ENCODE results near the gene PTPRN2. TPM values are rescaled to one million over a fixed set of nuclear protein-coding genes. Genes with fewer than 3 reads are reported as not detected.

The PTPRN2 gene
- polyA plus RNA-seq, 1 experiment, result 0.31 TPM

DNA sequence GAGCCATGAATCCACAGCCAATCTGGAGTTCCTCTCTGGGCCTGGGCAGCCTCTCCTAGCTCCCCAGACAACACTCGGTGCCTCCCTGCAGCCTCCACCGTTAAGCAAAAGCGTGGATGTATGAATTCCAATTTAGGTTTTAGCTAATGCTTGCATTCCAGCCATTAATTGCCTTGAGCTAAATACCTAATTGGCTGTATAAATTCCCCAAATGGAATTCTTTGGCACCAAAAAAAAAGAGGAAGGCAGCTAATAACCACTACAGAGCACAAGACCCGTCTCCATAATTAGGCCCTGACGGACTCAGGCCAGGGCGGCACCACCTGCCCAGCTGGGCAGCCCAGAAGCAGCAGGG is 140.5 kb downstream of the PTPRN2 start:
- POLR2A ChIA-PET, result no interaction called here
- Histone ChIP-seq H3K36me3 (ENCODE audit: control insufficient read depth, insufficient read depth, low read length) (no peaks in the 10 kb centered on the region), H3K27me3 (ENCODE audit: control insufficient read depth, insufficient read depth, low read length) (no peaks in the 10 kb centered on the region), H3K4me3 (ENCODE audit: low read depth, low read length) (no peak overlapping the region)
- no peak for DNase-seq (ENCODE audit: low read depth)
- TF ChIP-seq, protein P1, sequence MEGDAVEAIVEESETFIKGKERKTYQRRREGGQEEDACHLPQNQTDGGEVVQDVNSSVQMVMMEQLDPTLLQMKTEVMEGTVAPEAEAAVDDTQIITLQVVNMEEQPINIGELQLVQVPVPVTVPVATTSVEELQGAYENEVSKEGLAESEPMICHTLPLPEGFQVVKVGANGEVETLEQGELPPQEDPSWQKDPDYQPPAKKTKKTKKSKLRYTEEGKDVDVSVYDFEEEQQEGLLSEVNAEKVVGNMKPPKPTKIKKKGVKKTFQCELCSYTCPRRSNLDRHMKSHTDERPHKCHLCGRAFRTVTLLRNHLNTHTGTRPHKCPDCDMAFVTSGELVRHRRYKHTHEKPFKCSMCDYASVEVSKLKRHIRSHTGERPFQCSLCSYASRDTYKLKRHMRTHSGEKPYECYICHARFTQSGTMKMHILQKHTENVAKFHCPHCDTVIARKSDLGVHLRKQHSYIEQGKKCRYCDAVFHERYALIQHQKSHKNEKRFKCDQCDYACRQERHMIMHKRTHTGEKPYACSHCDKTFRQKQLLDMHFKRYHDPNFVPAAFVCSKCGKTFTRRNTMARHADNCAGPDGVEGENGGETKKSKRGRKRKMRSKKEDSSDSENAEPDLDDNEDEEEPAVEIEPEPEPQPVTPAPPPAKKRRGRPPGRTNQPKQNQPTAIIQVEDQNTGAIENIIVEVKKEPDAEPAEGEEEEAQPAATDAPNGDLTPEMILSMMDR (IDR thresholded peaks at IDR 0.05; ENCODE audit: insufficient read depth, low read depth, low read length), result no peak
- CTCF ChIA-PET, result no interaction called here

DNA sequence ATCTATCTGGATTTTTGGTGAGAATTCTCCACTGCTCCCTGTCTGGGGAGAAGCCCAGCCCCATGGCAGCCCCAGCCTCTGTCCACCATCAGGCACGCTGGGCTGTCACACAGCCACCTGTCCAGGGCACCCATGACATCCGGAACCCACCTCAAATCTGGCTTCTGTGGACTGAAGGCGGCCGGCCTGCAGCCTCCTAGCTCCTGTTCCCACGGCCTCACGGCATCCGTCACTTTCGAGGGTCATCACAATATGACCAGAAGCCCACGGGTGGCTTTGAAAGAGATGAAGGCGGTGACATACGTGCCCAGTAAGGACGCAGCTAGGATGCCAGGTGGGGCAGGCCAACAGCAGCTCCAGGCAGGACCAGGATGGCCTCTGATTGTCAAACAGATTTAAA is 140.9 kb downstream of the PTPRN2 start:
- ChIA-PET POLR2A (no interaction called here), CTCF (no interaction called here)
- no peak for DNase-seq (ENCODE audit: low read depth)
- no peaks in the 10 kb centered on the region for H3K36me3 ChIP-seq (ENCODE audit: control insufficient read depth, insufficient read depth, low read length)
- no peaks in the 10 kb centered on the region for H3K27me3 ChIP-seq (ENCODE audit: control insufficient read depth, insufficient read depth, low read length)
- no peak overlapping the region for H3K4me3 ChIP-seq (ENCODE audit: low read depth, low read length)
- TF ChIP-seq, protein P1 (IDR thresholded peaks at IDR 0.05; ENCODE audit: insufficient read depth, low read depth, low read length), result no peak

DNA sequence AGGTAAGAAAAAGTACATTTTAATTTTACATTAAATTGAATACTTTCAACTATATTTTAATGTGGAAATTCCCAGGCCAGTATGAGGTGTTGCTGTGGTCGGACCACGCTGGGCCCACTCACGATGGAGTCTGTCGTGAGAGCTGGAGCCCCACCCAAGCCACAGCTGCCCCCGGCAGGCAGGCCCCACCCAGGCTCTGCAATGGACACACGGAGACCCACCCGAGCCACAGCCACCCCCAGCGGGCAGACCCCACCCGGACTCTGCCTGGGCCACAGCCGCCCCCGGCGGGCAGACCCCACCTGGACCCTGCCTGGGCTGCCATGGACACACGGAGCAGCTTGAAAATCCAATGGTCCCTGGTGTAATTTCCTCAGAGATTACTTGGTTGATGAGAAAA is 141.3 kb downstream of the PTPRN2 start:
- TF ChIP-seq, protein P1 (IDR thresholded peaks at IDR 0.05; ENCODE audit: insufficient read depth, low read depth, low read length), result no peak
- H3K27me3 ChIP-seq (ENCODE audit: control insufficient read depth, insufficient read depth, low read length), result no peaks in the 10 kb centered on the region
- ChIA-PET CTCF (no interaction called here), POLR2A (no interaction called here)
- H3K4me3 ChIP-seq (ENCODE audit: low read depth, low read length), result no peak overlapping the region
- H3K36me3 ChIP-seq (ENCODE audit: control insufficient read depth, insufficient read depth, low read length), result no peaks in the 10 kb centered on the region
- no peak for DNase-seq (ENCODE audit: low read depth)

DNA sequence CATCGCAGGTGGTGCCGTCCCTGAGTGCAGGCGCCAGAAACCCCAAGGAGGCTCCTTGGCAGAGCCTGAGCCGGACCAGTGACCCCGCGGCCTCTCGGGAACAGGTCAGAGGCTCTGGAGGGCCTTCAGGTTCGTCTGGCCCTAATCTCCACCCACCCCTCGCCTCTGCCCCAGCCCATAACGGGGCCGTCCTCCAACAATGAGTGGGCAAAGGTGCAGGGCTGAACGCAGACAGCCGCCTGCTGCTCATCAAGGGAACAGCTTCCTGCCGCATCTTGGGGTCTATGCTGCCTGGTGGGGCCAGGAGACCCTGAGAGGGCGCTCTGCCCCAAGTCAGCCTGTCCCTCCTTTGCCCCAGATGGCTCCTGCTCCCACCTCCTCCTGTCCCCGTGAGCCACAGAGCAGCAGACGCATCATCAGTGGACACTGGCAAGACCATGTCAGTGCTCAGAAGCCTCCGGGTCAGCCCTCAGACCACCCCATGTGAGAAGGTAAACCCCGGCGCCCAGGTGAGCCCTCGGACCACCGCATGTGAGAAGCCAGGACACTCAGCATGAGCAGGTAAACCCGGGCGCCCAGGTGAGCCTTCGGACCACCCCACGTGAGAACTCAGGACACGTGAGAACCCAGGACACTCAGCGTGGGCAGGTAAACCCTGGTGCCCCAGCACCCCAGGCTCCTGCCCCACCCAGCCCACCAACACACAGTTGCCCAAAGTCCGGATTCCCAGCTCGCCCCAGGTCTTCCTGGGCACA is 142.0 kb downstream of the PTPRN2 start:
- no peak overlapping the region for H3K4me3 ChIP-seq (ENCODE audit: low read depth, low read length)
- TF ChIP-seq, protein P1 (IDR thresholded peaks at IDR 0.05; ENCODE audit: insufficient read depth, low read depth, low read length), result no peak
- DNase-seq (ENCODE audit: low read depth), result no peak
- POLR2A ChIA-PET, result no interaction called here
- H3K27me3 ChIP-seq (ENCODE audit: control insufficient read depth, insufficient read depth, low read length), result no peaks in the 10 kb centered on the region
- CTCF ChIA-PET, result no interaction called here
- no peaks in the 10 kb centered on the region for H3K36me3 ChIP-seq (ENCODE audit: control insufficient read depth, insufficient read depth, low read length)

DNA sequence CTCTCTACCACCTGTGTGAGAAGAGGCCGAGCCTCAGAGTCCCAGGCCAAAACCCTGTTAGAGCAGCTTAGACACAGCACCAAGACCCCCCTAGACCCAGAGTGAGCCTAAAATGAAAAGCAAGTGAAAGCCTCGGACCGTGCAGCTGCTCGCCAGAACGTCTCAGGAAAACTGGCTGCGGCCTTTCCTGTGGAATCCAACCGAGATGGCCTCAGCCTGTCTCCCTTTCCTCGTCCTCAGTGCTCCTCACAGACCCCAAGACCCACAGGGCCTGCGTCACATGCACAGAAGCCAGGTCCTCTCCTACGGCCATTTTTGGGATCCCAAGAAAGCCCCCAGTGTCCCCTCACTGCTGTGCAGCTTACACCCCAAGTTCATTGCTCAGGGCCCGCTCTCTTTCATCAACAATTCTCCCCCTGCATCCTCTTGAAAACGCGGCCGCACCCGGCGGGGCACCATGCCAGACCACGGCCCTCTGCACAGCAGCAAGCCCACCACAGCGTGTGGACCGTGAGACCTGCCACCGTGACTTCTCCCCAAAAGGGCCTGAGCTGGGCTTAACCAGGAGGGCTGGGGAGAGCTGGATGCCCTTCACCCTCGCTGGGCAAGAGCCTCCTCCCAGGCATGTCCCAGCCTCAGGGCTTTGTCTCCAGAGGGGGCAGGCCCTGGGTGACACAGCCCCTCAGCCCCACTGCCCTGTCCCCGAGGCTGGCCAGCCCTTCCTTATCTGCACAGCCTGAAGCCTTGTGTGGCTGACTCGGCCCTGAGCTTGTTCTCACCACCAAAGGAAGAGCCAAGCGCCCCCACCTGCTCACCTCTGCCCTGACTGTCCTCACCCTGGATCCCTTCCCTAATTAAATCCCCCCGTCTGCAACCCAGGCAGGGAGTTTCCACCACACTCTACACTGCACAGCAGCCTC is 142.9 kb downstream of the PTPRN2 start:
- TF ChIP-seq, protein P1 (IDR thresholded peaks at IDR 0.05; ENCODE audit: insufficient read depth, low read depth, low read length), result no peak
- CTCF ChIA-PET, result no interaction called here
- POLR2A ChIA-PET, result no interaction called here
- Histone ChIP-seq H3K4me3 (ENCODE audit: low read depth, low read length) (no peak overlapping the region), H3K27me3 (ENCODE audit: control insufficient read depth, insufficient read depth, low read length) (no peaks in the 10 kb centered on the region), H3K36me3 (ENCODE audit: control insufficient read depth, insufficient read depth, low read length) (no peaks in the 10 kb centered on the region)
- DNase-seq (ENCODE audit: low read depth), result no peak

All from BJ (cell line).